ENCODE data around the gene NXN.

GRCh38 chr17:1021147-1021546 lies 41.6 kb upstream of the NXN start:
- TF ChIP-seq CTCF (IDR thresholded peaks at IDR 0.05) (no peak), POLR2A (IDR thresholded peaks at IDR 0.05) (no peak)

Measured in Peyer's patch (tissue), 4 donors.